Epithelial cell of prostate (primary cell): ENCODE measurements around the gene PLCH2.
"Not testable (repeated sequence)": the region's sequence is repeated elsewhere in the genome, so short reads cannot be mapped to it uniquely, and the experiment has no call there.

Experiments
- DNase-seq: peaks from one replicate; pipeline ENCODE4 v3.0.0-alpha.2; 2011; ENCODE audit warnings: low read depth, low spot score
- H3K27ac ChIP-seq: fragments of 450-650 bp; 2 replicates; pipeline ENCODE4 v1.5.1; 2017; ENCODE audit warnings: mild to moderate bottlenecking

PLCH2 gene

GRCh38 chr1:2459102-2459753 lies 16.9 kb upstream of the PLCH2 start:
- not testable (repeated sequence) for DNase-seq, H3K27ac ChIP-seq

DNA sequence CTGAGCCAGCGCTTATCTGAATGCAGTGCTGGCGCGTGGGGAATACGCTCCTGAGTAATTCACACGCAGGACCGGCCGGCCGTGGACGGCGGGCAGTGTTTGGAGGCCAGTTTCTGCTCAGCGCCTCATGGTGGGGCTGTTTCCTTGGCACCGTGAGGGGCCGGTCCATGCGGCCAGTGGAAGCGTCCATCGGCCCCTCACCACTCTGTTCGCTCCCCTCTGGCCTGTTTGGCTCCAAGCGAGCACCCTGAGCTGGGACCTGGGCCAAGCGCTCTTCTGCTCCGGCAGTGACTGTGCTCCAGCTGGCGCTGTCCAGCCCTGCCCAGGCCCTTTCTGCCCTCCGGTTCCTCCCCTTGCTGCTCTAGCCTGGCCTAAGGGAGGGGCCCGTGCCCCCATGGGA lies 16.3 kb upstream of the PLCH2 start:
- DNase-seq, result no peak
- no peak overlapping the region for H3K27ac ChIP-seq

DNA sequence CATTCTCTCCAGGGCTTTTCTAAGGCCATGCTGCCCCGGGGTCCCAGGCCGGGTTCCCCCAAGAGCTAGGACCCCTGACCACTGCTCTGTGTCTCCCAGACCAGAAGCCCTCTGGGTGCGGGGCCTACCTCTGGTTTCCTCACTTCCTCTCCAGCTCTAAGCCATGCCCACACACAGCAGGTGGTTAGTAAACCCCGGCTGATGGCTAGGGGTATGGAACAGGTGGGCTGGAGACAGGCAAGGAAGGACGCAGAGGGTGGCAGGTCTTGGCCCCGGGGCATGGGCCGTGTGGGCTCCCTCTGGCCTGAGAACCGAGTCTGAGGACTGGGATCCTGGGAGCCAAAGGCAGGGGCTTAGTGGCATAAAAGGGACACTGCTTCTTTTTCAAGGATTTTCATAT lies 15.9 kb upstream of the PLCH2 start:
- no peak overlapping the region for H3K27ac ChIP-seq
- DNase-seq, result no peak

GRCh38 chr1:2460996-2461751 lies 14.9 kb upstream of the PLCH2 start:
- H3K27ac ChIP-seq, result no peak overlapping the region
- no peak for DNase-seq

GRCh38 chr1:2462819-2463218 lies 13.3 kb upstream of the PLCH2 start:
- H3K27ac ChIP-seq, result no peak overlapping the region
- DNase-seq, result no peak

DNA sequence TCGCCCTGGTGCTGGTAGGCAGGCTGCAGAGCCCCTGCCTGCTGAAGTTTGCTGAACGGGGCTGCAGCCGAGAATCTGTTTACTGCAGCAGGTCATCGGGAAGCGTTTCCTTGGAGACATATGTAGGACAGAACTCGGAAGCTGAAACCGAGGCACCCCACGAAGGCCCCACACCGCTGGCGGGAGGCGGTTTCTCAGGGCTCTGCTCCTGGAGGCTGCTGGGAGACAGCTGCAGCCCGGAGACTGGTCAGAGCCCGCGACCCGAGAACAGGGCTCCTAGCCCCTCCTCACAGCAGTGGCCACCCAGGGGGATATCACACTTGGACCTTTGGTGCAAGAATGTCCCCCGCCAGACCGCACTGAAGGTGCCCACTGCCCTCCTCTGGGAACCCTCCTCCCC lies 12.7 kb upstream of the PLCH2 start:
- H3K27ac ChIP-seq, result no peak overlapping the region

DNA sequence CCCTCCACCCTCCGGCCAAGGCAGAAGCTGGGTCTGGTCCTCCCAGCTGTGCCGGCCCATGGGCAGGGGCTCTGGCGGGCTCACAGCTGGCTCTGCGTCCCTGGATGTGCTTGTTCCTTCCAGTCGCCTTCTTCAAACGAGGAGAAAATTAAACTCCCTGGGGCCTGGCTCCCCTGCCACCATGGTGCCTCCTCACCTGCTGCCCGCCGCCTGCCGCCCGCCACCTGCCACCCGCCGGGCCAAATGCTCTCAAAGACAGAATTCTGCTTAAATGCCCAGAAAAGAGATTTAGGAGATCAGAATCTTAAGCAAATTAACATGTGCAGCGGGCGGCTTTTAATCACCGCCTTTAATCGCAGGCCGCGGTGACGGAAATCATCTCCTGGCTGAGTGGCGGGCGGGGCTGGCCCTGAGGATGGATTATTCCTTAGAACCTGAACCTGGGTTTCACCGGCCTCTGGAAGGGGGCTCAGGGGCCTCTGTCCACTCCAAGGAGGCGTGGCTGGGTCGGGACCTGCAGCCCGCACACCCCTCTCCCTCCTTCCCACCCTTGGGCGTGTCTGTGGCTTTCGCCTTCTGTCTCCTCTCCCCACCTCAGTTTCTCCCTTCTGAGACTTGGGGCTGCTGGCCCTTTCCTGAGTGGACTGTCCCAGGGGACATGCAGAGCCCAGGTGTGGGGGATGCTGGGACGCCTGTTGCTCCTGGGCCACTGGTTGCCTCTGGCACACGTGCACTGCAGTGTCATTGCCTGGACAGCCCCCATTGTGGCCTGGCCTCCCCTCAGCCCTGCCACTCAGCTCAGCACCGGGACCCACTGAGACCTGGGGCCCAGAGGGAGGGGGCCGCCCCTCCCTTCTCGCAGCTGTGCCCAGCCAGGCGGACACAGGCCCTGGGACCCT lies 10.5 kb upstream of the PLCH2 start:
- no peak for DNase-seq
- H3K27ac ChIP-seq, result no peak overlapping the region

More for the DNA sequence above, 12.7 kb upstream of the PLCH2 start:
- no peak for DNase-seq

GRCh38 chr1:2466270-2466665 lies 9.8 kb upstream of the PLCH2 start:
- H3K27ac ChIP-seq, result no peak overlapping the region
- DNase-seq, result no peak

DNA sequence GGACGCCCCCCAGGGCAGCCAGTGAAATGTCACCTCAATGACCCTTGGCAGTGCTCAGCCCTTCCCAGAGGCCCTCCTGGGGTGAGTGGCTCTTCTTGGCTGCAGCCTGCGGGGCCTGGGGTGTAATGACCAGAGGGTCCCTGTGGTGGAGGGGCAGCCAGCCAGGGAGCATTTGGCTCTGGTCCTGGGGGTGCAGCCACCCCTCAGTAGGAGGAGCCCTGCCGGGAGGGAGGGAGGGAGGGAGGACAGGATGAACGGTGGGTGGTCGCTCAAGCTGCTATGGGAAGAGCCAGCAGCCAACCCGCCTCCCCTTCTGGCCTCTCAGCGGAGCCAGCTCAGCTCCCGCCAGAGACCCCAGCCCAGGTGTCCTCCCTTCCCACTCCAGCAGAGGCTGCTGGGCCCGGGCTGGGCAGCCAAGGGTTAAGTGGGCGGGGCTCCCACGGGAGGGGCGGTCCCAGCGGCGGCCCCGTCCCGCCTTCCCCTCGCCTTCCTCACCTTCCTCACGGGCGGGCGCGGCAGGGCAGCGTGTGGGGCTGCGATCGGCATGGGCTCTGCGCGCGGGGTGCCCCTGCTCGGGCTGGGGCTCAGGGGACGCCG lies 9.0 kb upstream of the PLCH2 start:
- no peak for DNase-seq
- no peak overlapping the region for H3K27ac ChIP-seq

GRCh38 chr1:2468041-2468472 lies 8.0 kb upstream of the PLCH2 start:
- no peak for DNase-seq
- no peak overlapping the region for H3K27ac ChIP-seq

DNA sequence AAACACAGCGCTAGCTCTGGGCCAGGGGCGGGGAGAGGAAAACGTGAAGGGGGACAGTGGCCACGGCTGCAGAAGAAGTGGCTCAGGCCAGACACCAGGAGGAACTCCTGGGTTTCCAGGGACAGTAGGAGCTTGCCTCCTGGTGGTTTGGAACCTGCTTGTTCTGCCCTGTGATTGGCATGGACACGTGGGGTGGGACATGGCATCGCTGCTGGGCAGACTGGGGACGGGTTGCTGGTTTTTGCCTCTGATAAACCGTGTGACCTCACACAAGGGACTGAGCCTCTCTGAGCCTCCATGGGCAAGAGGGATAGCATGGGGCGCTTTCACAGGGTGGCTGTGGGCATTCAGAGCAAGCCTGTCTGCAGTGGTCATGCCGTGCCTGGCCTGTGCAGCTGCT lies 7.5 kb upstream of the PLCH2 start:
- DNase-seq, result no peak
- H3K27ac ChIP-seq, result no peak overlapping the region

- no peak for DNase-seq
- no peak overlapping the region for H3K27ac ChIP-seq
Observed at GRCh38 chr1:2469103-2469940, 6.8 kb upstream of the PLCH2 start.

DNA sequence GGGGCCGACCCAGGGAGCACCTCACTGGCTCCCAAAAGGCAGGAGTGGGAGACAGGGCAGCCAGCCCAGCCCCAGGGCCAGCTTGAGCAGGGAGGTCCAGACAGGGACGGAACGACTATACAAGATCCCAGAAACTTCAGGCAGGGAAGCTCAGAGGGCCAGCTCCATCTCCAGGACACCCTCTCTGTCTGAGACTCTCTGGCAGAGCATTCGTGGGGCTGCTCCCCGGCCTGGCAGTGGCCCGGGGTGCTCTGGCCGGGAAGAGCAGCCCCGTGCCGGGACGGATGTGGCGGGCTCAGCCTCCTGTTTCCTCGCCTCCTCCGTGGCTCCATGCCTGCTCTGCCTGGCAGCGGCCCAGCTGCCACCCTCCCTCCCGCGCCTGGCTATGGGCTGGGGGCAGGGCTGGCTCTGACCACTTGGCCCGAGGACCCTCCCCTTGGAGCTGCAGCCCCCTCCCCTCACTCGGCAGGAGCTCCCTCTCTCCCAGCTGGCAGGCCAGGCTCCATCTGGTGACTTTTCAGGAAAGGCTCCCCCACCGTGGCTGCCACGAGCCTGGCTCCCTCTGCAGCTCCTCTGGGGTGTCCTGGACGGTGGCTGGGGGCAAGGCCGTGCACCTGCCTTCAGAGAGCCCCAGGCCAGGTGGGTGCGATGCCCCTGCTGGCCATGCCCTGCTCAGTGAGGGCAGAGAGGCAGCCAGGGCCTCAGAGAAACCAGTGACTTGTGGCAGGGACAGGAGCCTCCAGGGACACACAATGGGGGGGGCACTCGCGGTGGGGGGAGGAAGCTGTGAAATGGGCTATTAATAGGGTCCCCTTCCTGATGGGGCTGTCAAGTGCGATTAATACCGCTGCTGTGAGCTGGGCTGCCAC lies 5.6 kb upstream of the PLCH2 start:
- no peak overlapping the region for H3K27ac ChIP-seq
- DNase-seq, result no peak

DNA sequence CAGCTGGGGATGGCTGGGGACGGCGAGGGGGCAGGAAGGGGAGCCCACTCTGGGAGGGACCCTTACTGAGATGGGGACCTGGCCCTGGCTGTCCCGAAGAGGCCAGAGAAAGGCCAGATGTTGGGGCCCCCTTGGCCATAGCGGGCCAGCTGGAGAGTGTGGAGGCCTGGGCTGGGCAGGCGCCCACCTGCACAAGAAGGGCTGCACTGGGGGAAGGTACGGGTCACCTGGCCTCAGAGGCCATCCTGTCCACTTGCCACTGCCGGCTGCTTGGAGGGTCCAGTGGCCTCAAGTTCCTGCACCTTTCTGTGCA lies 5.0 kb upstream of the PLCH2 start:
- no peak for DNase-seq
- no peak overlapping the region for H3K27ac ChIP-seq

GRCh38 chr1:2471587-2472001 lies 4.5 kb upstream of the PLCH2 start:
- DNase-seq, result no peak
- H3K27ac ChIP-seq, result no peak overlapping the region

GRCh38 chr1:2472109-2472508 lies 4.0 kb upstream of the PLCH2 start:
- DNase-seq, result no peak
- no peak overlapping the region for H3K27ac ChIP-seq

DNA sequence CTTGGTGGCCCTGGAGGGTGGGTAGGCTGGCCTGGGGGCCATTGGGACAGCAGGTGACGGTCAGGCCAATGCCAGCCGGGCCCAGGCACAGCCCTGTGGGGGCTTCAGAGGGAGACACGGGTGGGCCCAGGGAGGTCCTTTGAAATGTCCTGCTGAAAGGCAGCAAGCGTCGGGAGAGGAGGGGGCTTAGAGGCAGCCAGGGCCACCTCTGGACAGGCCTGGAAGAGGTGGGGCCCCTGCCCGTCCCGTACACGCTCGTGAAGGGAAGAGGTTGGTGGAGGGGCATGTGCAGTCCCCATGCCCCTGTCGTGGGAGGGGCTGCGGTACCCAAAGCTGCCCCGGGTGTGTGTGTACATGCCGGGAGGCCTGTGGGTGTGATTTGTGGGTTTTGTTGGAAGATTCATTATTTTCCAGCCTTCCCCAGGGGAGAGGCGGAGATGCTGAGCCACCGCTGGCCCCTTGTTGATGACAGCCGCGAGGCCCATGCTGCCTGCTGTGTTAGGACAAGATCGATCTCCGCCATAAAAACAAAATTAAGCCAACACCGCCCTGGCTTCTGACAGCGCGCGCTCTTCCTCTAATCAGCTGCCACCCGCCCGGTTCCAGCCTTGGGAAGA lies 3.4 kb upstream of the PLCH2 start:
- H3K27ac ChIP-seq, result no peak overlapping the region
- no peak for DNase-seq

DNA sequence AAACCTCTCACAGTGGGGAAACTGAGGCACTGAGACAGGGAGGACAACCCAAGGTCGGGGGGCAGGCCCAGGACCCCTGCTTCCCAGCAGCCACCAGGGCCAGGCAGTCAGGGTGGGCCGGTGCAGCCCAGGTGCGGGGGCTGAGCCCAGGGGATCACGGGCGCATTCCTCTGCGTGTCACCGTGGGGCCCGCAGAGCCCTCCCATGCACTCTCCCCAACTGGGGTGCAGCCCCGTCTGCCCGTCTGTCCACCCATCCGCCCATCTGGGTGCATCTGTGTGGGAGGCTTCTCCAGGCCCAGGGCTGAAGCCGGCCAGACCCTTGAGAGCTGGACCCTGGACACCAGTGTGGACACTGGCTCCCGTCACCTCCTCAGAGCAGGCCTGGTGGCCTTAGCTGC lies 2.9 kb upstream of the PLCH2 start:
- no peak overlapping the region for H3K27ac ChIP-seq
- no peak for DNase-seq
